Tibial nerve (tissue), 4 donors: ENCODE data around the gene ESCO1. TPM values are rescaled to one million over a fixed set of nuclear protein-coding genes. Genes with fewer than 3 reads are reported as not detected.
A peak's percentile ranks its signal among the peaks of the same experiment; 100 is the strongest.
"Not testable (repeated sequence)": the region's sequence is repeated elsewhere in the genome, so short reads cannot be mapped to it uniquely, and the experiment has no call there.

Experiments
- DNase-seq, 2 donors: peaks; one replicate each; pipeline ENCODE4 v3.0.0-alpha.2; 2019; ENCODE audit warnings: low spot score in 2 of 2
- H3K27ac ChIP-seq, 4 donors: fragments of 200-600 bp; sonication (generic) in 3 of 4; one replicate each; pipeline ENCODE4 v1.5.1; 2017 to 2019; ENCODE audit warnings: mild to moderate bottlenecking in 1 of 4
- H3K27me3 ChIP-seq, 2 donors: fragments of 200-600 bp; sonication (generic) in 1 of 2; one replicate each; pipeline versions ENCODE4 v1.5.1 to v1.6.0; 2017 to 2019
- H3K36me3 ChIP-seq, 3 donors: fragments of 200-600 bp; sonication (generic); one replicate each; pipeline ENCODE4 v1.5.1; 2018 to 2019
- H3K4me1 ChIP-seq, 4 donors: fragments of 200-600 bp; sonication (generic) in 3 of 4; one replicate each; pipeline ENCODE4 v1.5.1; 2017 to 2019
- H3K4me3 ChIP-seq, 4 donors: fragments of 200-600 bp; sonication (generic) in 3 of 4; one replicate each; pipeline ENCODE4 v1.5.1; 2017 to 2019; ENCODE audit warnings: mild to moderate bottlenecking in 1 of 4, moderate library complexity in 1 of 4
- H3K9me3 ChIP-seq, 4 donors: fragments of 200-600 bp; sonication (generic) in 3 of 4; one replicate each; pipeline ENCODE4 v1.5.1; 2017 to 2019
- EP300 ChIP-seq, 2 donors: sonication (generic); formaldehyde crosslinking; IDR thresholded peaks; one replicate each; pipeline ENCODE4 v1.6.1; 2017; ENCODE audit warnings: antibody characterized with exemption in 2 of 2, mild to moderate bottlenecking in 1 of 2
- POLR2A ChIP-seq, 2 donors: fragments of 450-650 bp; IDR thresholded peaks; one replicate each; pipeline ENCODE4 v1.6.1; 2017; ENCODE audit warnings: antibody characterized with exemption in 2 of 2, mild to moderate bottlenecking in 2 of 2, moderate library complexity in 2 of 2
- WGBS, 2 donors: methylation state at CpG; one replicate each; pipeline ENCODE4 v1.1.5; 2018; 5-methylcytosine and 5-hydroxymethylcytosine counted together
- total RNA-seq, 4 donors: library from RNA; depleted of rRNA; stranded (reverse); fragments of >200 nt; gene quantifications; one replicate each; pipeline ENCODE4 v1.1.0, GENCODE V29; 2016
- TF ChIP-seq, protein P1 (sequence below), 5 experiments: fragments of 200-600 bp in 3 of 5; fragments of 450-650 bp in 2 of 5; sonication (generic) in 3 of 5; IDR thresholded peaks; one replicate each; pipeline ENCODE4 v1.5.1; 2016 to 2019; ENCODE audit warnings: antibody characterized with exemption in 5 of 5, mild to moderate bottlenecking in 3 of 5, moderate library complexity in 2 of 5

Gene ESCO1, protein sequence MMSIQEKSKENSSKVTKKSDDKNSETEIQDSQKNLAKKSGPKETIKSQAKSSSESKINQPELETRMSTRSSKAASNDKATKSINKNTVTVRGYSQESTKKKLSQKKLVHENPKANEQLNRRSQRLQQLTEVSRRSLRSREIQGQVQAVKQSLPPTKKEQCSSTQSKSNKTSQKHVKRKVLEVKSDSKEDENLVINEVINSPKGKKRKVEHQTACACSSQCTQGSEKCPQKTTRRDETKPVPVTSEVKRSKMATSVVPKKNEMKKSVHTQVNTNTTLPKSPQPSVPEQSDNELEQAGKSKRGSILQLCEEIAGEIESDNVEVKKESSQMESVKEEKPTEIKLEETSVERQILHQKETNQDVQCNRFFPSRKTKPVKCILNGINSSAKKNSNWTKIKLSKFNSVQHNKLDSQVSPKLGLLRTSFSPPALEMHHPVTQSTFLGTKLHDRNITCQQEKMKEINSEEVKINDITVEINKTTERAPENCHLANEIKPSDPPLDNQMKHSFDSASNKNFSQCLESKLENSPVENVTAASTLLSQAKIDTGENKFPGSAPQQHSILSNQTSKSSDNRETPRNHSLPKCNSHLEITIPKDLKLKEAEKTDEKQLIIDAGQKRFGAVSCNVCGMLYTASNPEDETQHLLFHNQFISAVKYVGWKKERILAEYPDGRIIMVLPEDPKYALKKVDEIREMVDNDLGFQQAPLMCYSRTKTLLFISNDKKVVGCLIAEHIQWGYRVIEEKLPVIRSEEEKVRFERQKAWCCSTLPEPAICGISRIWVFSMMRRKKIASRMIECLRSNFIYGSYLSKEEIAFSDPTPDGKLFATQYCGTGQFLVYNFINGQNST
- 10 to 100 TPM; 15.0 to 19.2 (median 18.6) TPM for total RNA-seq

- Histone ChIP-seq H3K4me3 (peak within 1 kb of the TSS; percentile 63 to 99 (median 84)), H3K36me3 (no peaks in the 10 kb centered on the region), H3K27me3 (no peaks in the 10 kb centered on the region), H3K4me1 (peaks cover 0 to 26% (median 9%) of the 10 kb centered on the region in 4 donors), H3K9me3 (no peaks in the 10 kb centered on the region), H3K27ac (peak within 1 kb of the TSS; percentile 78 to 99 (median 98))
- TF ChIP-seq POLR2A (IDR thresholded peaks at IDR 0.05), result peak; percentile 77 to 90
- TF ChIP-seq, protein P1, sequence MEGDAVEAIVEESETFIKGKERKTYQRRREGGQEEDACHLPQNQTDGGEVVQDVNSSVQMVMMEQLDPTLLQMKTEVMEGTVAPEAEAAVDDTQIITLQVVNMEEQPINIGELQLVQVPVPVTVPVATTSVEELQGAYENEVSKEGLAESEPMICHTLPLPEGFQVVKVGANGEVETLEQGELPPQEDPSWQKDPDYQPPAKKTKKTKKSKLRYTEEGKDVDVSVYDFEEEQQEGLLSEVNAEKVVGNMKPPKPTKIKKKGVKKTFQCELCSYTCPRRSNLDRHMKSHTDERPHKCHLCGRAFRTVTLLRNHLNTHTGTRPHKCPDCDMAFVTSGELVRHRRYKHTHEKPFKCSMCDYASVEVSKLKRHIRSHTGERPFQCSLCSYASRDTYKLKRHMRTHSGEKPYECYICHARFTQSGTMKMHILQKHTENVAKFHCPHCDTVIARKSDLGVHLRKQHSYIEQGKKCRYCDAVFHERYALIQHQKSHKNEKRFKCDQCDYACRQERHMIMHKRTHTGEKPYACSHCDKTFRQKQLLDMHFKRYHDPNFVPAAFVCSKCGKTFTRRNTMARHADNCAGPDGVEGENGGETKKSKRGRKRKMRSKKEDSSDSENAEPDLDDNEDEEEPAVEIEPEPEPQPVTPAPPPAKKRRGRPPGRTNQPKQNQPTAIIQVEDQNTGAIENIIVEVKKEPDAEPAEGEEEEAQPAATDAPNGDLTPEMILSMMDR (IDR thresholded peaks at IDR 0.05), result peak; percentile 97 to 99 (median 99)
- peak; percentile 70 to 97 for TF ChIP-seq EP300 (IDR thresholded peaks at IDR 0.05)
- peak; percentile 87 to 88 for DNase-seq
- 8 to 11% methylated on average over 61 to 74 of the region's 74 CpGs for WGBS, 2 donors
Measured at GRCh38 chr18:21600526-21601410, at the start of gene ESCO1. ESCO1 (minus strand) TSS chr18:21600704; CDS start chr18:21574843, 25,861 bp downstream.

- not testable (repeated sequence) for H3K36me3 ChIP-seq, H3K4me3 ChIP-seq, H3K4me1 ChIP-seq, DNase-seq, H3K9me3 ChIP-seq, H3K27me3 ChIP-seq, H3K27ac ChIP-seq
- WGBS, 2 donors, result 97 to 99% methylated on average over 5 of the region's 5 CpGs
Measured at GRCh38 chr18:21640375-21640774, 39.9 kb upstream of the ESCO1 start.

DNA sequence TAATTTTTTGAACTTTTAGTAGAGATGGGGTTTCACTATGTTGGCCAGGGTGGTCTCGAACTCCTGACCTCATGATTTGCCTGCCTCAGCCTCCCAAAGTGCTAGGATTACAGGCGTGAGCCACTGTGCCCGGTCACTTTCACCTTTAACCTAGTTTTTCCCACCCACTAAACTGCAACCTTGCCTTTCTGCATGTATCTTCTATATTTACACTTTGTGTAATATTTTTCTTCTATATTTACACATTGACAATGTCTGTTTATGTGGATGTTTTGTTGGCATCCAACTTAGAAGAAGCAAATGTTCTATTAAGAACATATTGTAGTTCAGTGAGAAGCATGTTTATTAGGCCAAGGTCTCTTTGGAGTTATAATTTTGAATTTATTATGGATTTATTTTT, 38.3 kb upstream of the ESCO1 start:
- Histone ChIP-seq H3K9me3 (no peaks in the 10 kb centered on the region), H3K27me3 (no peaks in the 10 kb centered on the region), H3K4me3 (no peak overlapping the region), H3K4me1 (no peaks in the 10 kb centered on the region), H3K36me3 (peaks cover 0 to 10% (median 0%) of the 10 kb centered on the region in 3 donors), H3K27ac (no peak overlapping the region)
- TF ChIP-seq EP300 (IDR thresholded peaks at IDR 0.05), result no peak
- no peak for TF ChIP-seq POLR2A (IDR thresholded peaks at IDR 0.05)
- TF ChIP-seq, protein P1 (IDR thresholded peaks at IDR 0.05), result no peak
- WGBS, 2 donors, result 83 to 88% methylated on average over 3 of the region's 3 CpGs
- DNase-seq, result no peak

DNA sequence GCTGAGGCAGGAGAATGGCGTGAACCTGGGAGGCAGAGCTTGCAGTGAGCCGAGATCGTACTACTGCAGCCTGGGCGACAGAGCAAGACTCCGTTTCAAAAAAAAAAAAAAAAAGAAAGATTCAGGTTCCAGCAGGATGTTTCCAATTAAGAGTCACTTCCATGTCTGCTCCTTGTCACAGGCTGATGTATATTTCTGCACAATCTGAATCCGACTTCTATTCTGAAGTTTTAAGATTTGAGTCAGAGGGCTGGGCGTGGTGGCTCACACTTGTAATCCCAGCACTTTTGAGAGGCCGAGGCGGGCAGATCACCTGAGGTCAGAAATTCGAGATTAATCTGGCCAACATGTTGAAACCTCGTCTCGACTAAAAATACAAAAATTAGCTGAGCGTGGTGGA, 36.3 kb upstream of the ESCO1 start:
- TF ChIP-seq, protein P1 (IDR thresholded peaks at IDR 0.05), result no peak
- TF ChIP-seq EP300 (IDR thresholded peaks at IDR 0.05) (no peak), POLR2A (IDR thresholded peaks at IDR 0.05) (no peak)
- DNase-seq, result no peak
- 89 to 90% methylated on average over 13 of the region's 13 CpGs for WGBS, 2 donors
- no peak overlapping the region for H3K27ac ChIP-seq
- no peaks in the 10 kb centered on the region for H3K4me1 ChIP-seq
- H3K36me3 ChIP-seq, result peaks cover 0 to 20% (median 0%) of the 10 kb centered on the region in 3 donors
- H3K9me3 ChIP-seq, result no peaks in the 10 kb centered on the region
- no peak overlapping the region for H3K4me3 ChIP-seq
- no peaks in the 10 kb centered on the region for H3K27me3 ChIP-seq

GRCh38 chr18:21634588-21635199, 34.2 kb upstream of the ESCO1 start:
- 81 to 91% methylated on average over 4 of the region's 4 CpGs for WGBS, 2 donors
- Histone ChIP-seq H3K4me1 (no peaks in the 10 kb centered on the region), H3K9me3 (no peaks in the 10 kb centered on the region), H3K27ac (no peak overlapping the region), H3K36me3 (peaks cover 0 to 40% (median 0%) of the 10 kb centered on the region in 3 donors), H3K27me3 (no peaks in the 10 kb centered on the region), H3K4me3 (no peak overlapping the region)
- TF ChIP-seq POLR2A (IDR thresholded peaks at IDR 0.05) (no peak), EP300 (IDR thresholded peaks at IDR 0.05) (no peak)
- TF ChIP-seq, protein P1 (IDR thresholded peaks at IDR 0.05), result no peak
- DNase-seq, result no peak
